GM12892 (cell line): Measurements from ENCODE around the gene SMARCC1.

Source experiments
- DNase-seq: peaks from one replicate; pipeline ENCODE4 v3.0.0; 2011; ENCODE audit not compliant: insufficient read length
- FAIRE-seq: peaks from 2 replicates; lab custom pipeline; 2011; peaks lifted over from hg19 to GRCh38; lab: Jason Lieb, UNC
- POLR2A ChIP-seq: IDR thresholded peaks from 2 replicates; pipeline ENCODE4 v1.6.1; 2011; ENCODE audit warnings: low read depth, low read length, control low read depth
- POLR2AphosphoS5 ChIP-seq: IDR thresholded peaks from 2 replicates; pipeline ENCODE4 v1.6.1; 2011; ENCODE audit warnings: low read depth, low read length, control low read depth
- TAF1 ChIP-seq: IDR thresholded peaks from 2 replicates; pipeline ENCODE4 v1.6.1; 2011; ENCODE audit warnings: low read depth, mild to moderate bottlenecking, control low read depth, low read length, borderline replicate concordance

Gene SMARCC1

DNA sequence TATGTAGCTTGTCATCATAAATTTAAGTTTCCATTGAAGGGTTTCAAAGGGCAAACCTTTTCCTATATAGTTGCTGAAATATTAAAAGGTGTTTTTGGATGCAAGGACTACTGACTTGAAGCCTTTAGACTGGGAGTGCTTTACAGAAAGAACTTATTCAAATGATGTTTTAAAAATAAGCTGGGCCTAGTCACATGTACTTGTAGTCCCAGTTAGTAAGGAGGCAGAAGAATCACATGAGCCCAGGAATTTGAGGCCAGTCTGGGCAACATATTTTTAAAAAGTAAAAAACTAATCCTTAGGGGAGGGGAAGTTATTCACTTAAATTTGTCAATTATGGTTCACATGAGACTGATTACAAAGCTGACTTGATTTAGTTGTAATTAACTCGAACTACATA is 65.0 kb downstream of the SMARCC1 start:
- DNase-seq (no peak), FAIRE-seq (no peak)
- TF ChIP-seq POLR2A (no peak), POLR2AphosphoS5 (no peak), TAF1 (no peak)

DNA sequence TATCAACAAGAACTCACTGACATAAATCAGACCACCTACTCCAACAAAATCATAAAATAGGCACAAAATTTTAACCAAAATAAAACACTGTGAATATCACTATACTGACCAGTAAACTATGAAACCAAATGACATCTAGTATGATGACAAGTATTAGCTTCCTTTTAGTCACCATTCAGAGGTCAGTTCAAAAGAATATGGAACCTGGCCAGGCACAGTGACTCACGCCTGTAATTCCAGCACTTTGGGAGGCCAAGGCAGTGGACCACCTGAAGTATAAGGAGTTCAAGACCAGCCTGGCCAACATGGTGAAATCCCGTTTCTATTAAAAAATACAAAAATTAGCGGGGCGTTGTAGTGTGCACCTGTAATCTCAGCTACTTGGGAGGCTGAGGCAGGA is 65.8 kb downstream of the SMARCC1 start:
- TF ChIP-seq TAF1 (no peak), POLR2A (no peak), POLR2AphosphoS5 (no peak)
- FAIRE-seq (no peak), DNase-seq (no peak)

DNA sequence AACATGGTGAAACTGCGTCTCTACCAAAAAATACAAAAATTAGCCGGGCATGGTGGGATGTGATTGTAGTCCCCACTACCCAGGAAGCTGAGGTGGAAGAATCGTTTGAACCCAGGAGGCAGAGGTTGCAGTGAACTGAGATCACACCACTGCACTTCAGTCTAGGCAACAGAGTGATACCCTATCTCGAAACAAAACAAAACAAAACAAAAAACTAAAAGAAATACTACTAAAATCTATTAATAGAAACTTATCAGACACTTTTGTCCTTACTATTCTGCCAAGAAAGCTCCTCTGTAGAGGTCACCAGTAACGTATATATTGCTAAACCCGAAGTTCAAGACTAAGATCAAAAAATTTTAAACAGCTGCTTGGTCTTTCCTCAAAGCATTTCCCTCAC is 67.1 kb downstream of the SMARCC1 start:
- FAIRE-seq (no peak), DNase-seq (no peak)
- TF ChIP-seq TAF1 (no peak), POLR2A (no peak), POLR2AphosphoS5 (no peak)

DNA sequence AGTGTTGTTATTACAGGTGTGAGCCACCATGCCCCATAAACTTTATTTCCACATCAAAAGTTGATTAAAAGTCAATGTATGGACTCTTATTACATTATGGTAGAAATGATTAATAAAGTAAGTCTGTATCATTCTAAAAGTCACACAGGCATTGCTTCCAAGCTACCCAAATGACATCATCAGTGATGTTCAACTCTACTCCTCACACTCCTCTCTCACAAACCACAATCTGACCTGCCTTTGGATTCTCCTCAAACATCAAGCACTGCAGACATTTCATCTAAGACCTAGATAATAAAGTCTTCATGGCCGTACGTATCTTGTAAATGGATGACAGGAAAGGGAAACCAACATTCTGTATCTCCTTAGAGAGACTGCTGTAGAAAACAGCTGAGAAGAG is 68.0 kb downstream of the SMARCC1 start:
- DNase-seq, result no peak
- TF ChIP-seq TAF1 (no peak), POLR2AphosphoS5 (no peak), POLR2A (no peak)
- FAIRE-seq, result no peak

DNA sequence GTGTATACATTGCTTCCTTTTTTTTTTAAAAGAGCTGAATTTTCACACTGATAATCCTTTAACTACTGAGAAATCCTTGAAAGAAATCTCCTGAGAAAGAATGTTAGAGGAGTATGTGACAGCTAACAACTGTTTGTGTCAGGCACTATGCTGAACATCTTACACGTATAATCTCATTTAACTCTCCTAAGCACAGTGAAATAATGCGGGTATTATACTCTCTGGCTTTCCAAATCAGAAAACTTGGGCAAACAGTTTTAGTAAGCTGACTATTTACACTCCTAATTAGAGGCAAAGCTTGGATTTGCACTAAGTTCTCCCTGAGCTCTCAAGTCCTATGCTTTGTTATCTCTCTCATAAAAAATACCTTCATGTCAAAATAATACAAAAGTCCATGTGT is 69.3 kb downstream of the SMARCC1 start:
- TF ChIP-seq POLR2A, result no peak
- FAIRE-seq (no peak), DNase-seq (no peak)

DNA sequence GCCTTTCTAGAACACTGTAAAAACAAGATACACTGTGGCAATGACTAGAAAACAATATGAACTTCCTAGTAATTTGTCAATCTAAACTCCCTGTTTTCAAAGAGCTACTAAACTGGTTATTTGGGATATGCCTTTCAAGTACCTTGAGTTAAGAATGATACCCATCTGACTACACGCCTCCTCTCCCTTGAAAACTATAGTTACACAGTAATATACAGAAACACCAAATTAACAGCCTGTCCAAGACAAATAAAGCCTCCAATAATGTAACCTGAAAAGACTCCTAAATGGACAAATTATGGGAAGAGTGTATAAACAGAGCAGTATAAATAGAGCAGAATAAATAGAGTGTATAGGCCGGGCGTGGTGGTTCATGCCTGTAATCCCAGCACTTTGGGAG is 70.1 kb downstream of the SMARCC1 start:
- DNase-seq (no peak), FAIRE-seq (no peak)
- TF ChIP-seq POLR2AphosphoS5, result no peak
- TF ChIP-seq POLR2A, result no peak
- TF ChIP-seq TAF1, result no peak

DNA sequence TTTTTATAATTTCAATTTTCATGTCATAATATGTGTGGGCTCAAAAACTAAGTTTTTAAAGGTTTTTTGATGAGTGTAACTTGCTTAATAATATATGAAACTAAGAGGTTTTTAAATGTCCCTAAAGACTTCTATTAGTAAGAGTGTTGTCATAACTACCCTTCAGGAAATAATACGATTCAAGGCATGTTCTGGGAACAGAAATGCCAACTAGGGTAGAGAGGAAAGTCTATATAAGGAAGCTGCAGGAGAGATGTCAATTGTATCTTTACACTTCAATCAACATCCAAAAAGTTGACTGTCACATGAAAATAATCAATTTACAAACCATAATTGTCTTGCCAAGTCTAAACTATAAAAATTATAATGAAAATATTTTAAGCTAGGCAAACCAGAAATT is 76.3 kb downstream of the SMARCC1 start:
- no peak for TF ChIP-seq POLR2A
- no peak for TF ChIP-seq POLR2AphosphoS5
- TF ChIP-seq TAF1, result no peak
- DNase-seq (no peak), FAIRE-seq (no peak)

DNA sequence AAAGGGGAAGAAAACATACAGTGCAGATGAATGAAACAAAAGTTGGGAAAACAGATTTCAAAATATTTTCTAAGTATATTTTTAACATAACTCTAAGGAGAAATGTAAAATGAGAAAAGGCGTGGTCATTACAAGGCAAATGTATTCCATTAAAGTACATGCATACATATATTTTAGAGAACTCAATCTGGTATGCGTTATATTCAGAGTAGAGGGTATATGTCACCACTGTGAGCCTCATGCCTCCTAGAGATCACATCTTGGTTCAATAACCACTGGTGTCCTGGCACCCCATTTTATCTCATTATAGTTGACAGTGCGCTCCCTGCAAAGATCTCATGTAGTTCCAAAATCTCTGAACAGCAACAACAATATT is 77.5 kb downstream of the SMARCC1 start:
- FAIRE-seq (no peak), DNase-seq (no peak)
- no peak for TF ChIP-seq POLR2A
- no peak for TF ChIP-seq TAF1
- no peak for TF ChIP-seq POLR2AphosphoS5

DNA sequence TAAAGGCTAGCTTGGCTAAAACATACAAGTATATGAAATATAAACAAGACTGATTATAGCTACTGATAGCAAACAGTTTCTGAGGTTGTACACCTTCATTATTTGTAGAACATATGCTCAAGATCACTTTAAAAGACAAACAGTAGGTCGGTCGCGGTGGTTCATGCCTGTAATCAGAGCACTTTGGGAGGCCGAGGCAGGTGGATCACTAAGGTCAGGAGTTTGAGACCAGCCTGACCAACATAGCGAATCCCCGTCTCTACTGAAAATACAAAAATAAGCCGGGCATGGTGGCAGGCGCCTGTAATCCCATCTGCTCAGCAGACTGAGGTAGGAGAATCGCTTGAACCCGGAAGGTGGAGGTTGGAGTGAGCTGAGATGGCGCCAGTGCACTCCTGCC is 80.3 kb downstream of the SMARCC1 start:
- DNase-seq (no peak), FAIRE-seq (no peak)
- no peak for TF ChIP-seq POLR2AphosphoS5
- no peak for TF ChIP-seq TAF1
- no peak for TF ChIP-seq POLR2A

DNA sequence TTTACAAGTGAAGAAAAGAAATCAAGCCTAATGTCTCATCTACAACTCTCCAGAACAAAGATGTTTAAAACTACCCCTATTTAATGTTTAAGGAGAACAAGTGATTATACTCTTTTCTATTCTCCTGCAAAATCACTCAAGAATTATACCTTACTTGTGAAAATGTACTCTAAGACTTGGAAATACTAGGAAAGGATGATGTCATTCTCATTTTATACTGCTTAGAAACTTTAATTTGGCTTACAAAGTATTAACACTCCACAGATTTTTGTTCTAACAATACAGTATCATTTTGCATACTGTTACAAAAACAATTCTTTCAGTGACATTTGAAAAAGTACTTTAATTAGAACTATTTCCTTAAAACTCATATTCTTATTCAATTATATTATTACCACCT is 89.5 kb downstream of the SMARCC1 start:
- TF ChIP-seq POLR2A (no peak), TAF1 (no peak), POLR2AphosphoS5 (no peak)
- no peak for FAIRE-seq

DNA sequence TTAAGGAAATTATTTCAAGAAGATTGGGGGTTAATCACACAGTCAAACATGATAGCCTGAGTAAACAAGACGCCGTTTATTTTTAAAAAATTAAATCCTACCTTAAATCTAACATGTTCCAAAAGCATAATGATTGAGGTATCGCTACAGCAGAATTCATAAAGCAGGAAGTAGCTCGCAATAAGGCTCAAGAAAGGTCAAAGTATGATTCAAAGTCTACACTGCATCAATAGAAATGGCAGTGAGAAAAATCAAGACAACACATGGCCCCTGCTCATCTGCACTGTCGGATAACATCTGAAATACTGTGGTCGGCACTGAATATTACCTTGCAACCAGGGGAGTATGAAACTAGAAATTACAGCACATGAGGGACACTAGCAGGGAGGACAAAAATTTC is 93.2 kb downstream of the SMARCC1 start:
- DNase-seq (no peak), FAIRE-seq (peak; percentile 40)
- TF ChIP-seq POLR2A, result no peak
- no peak for TF ChIP-seq POLR2AphosphoS5
- TF ChIP-seq TAF1, result no peak

More for the DNA sequence above, 89.5 kb downstream of the SMARCC1 start:
- no peak for DNase-seq

DNA sequence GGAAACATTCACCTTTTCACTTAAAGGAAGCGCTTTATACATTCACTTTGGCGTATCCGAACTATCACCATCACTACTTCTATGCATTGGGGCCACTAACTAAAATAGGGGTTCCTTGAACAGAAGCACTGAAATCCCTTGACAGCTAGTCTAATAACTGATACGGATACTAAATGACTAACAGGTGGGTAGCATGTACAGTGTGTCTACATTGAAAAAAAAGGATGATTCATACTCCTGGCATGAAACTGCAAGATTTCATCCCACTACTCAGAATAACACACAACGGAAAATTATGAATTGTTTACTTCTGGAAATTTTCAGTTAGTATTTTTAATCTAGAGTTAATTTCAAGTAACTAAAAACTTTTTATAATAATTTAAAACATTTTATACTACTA is 96.7 kb downstream of the SMARCC1 start:
- TF ChIP-seq POLR2A, result no peak
- TF ChIP-seq TAF1, result no peak
- no peak for TF ChIP-seq POLR2AphosphoS5
- no peak for DNase-seq
- FAIRE-seq, result peak; percentile 14

DNA sequence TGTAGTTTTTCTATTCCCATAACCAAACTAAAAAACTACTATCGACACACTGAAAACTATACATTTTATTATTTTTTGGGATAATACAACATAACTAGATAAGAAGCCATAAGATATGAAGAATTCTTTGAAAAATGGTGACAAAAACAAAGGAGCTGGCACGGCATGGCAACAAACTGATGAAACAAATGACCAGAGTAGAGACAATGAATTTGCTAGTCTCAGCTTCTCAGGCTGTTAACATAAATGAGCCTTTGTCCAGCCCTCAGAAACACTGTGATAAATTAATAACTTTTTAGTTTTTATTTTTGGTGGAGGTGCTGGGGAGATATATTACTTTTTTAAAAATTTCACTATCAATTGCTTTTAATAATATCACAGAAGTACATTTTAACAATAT is 100.7 kb downstream of the SMARCC1 start:
- TF ChIP-seq POLR2A (no peak), POLR2AphosphoS5 (no peak), TAF1 (no peak)
- FAIRE-seq (no peak), DNase-seq (no peak)
